Activated naive CD4-positive, alpha-beta T cell treated with anti-CD3 and anti-CD28 coated beads, Interleukin-2, amount 10 ng/mL, durations not matched to agents 7 days and 5 days (primary cell): ENCODE measurements around the gene RUFY4.
"Not testable (repeated sequence)": the region's sequence is repeated elsewhere in the genome, so short reads cannot be mapped to it uniquely, and the experiment has no call there.

Experiments
- CTCF ChIA-PET: fragments of 350-600 bp; sonication (Branson Sonifier 250); formaldehyde crosslinking; loops from one replicate; lab custom pipeline; 2021; ENCODE audit warnings: antibody characterized with exemption; lab: Charles Lee
- DNase-seq: peaks from one replicate; pipeline ENCODE4 v3.0.0-alpha.2; 2020
- H3K27ac Mint-ChIP-seq: one replicate; pipeline ENCODE4 v1.8.0; 2021; ENCODE audit warnings: mild to moderate bottlenecking, moderate library complexity, mixed read lengths
- H3K27me3 Mint-ChIP-seq: one replicate; pipeline ENCODE4 v1.8.0; 2021; ENCODE audit warnings: mild to moderate bottlenecking, mixed read lengths
- H3K36me3 Mint-ChIP-seq: one replicate; pipeline ENCODE4 v1.8.0; 2021; ENCODE audit warnings: mixed read lengths
- H3K4me1 Mint-ChIP-seq: one replicate; pipeline ENCODE4 v1.8.0; 2021; ENCODE audit warnings: mixed read lengths
- H3K4me3 Mint-ChIP-seq: one replicate; pipeline ENCODE4 v1.8.0; 2021; ENCODE audit warnings: mild to moderate bottlenecking, moderate library complexity, mixed read lengths
- H3K9me3 Mint-ChIP-seq: one replicate; pipeline ENCODE4 v1.8.0; 2021; ENCODE audit warnings: mixed read lengths

Gene RUFY4

GRCh38 chr2:218035463-218036100, 33.5 kb upstream of the RUFY4 start:
- CTCF ChIA-PET = interaction anchor here (0.5 to 4.6 kb wide), 10 partner anchors 15 to 279 kb away, joined by 3 to 25 read pairs (median 6); partner anchors contain the start of gene RUFY4
- Mint-ChIP-seq H3K4me1 (peaks cover 22% of the 10 kb centered on the region), H3K27me3 (peaks cover 37% of the 10 kb centered on the region), H3K36me3 (no peaks in the 10 kb centered on the region), H3K9me3 (no peaks in the 10 kb centered on the region), H3K27ac (no peak overlapping the region), H3K4me3 (peak overlapping the region; percentile 17)
- peak; percentile 18 for DNase-seq

GRCh38 chr2:218036371-218036770, 32.7 kb upstream of the RUFY4 start:
- DNase-seq = no peak
- Mint-ChIP-seq H3K9me3 (no peaks in the 10 kb centered on the region), H3K36me3 (no peaks in the 10 kb centered on the region), H3K27ac (no peak overlapping the region), H3K4me3 (no peak overlapping the region), H3K27me3 (peaks cover 37% of the 10 kb centered on the region), H3K4me1 (peaks cover 29% of the 10 kb centered on the region)
- CTCF ChIA-PET = interaction anchor here (1.0 to 4.6 kb wide), 3 partner anchors 32 to 251 kb away, joined by 3 to 25 read pairs (median 10); partner anchors contain the start of gene RUFY4

DNA sequence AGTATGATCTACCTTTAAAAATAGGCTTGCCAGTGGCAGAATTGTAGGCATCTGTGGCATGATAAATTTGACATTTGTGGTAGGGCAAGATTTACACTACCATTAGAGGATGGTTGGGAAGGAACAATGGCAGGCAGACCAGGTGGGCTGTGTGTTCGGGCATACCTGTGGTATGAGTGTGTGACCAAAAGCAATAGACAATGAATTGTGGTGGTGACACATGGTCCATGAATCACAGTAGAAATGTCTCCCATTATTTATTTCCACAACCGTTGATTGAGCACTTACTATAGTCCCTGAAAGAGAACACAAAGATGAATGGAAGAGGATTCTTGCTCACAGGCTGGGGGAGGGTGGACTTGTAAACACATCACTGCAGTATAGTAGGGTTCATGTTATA, 29.9 kb upstream of the RUFY4 start:
- CTCF ChIA-PET = interaction anchor here (1.0 to 4.6 kb wide), 3 partner anchors 29 to 248 kb away, joined by 3 to 25 read pairs (median 3); partner anchors contain the start of gene RUFY4
- H3K4me3 Mint-ChIP-seq = no peak overlapping the region
- DNase-seq = no peak
- H3K27me3 Mint-ChIP-seq = peaks cover 27% of the 10 kb centered on the region
- H3K36me3 Mint-ChIP-seq = peaks cover 4% of the 10 kb centered on the region
- peaks cover 3% of the 10 kb centered on the region for H3K9me3 Mint-ChIP-seq
- peaks cover 33% of the 10 kb centered on the region for H3K4me1 Mint-ChIP-seq
- no peak overlapping the region for H3K27ac Mint-ChIP-seq

GRCh38 chr2:218040883-218041282, 28.2 kb upstream of the RUFY4 start:
- no peak for DNase-seq
- H3K4me1 Mint-ChIP-seq = peaks cover 26% of the 10 kb centered on the region
- no peak overlapping the region for H3K27ac Mint-ChIP-seq
- H3K9me3 Mint-ChIP-seq = peaks cover 11% of the 10 kb centered on the region
- H3K27me3 Mint-ChIP-seq = peaks cover 22% of the 10 kb centered on the region
- H3K36me3 Mint-ChIP-seq = peaks cover 8% of the 10 kb centered on the region
- CTCF ChIA-PET = interaction anchor here (1.3 kb wide), 1 partner anchor 28 kb away, joined by 5 read pairs; the partner anchor contains the start of gene RUFY4
- H3K4me3 Mint-ChIP-seq = no peak overlapping the region

DNA sequence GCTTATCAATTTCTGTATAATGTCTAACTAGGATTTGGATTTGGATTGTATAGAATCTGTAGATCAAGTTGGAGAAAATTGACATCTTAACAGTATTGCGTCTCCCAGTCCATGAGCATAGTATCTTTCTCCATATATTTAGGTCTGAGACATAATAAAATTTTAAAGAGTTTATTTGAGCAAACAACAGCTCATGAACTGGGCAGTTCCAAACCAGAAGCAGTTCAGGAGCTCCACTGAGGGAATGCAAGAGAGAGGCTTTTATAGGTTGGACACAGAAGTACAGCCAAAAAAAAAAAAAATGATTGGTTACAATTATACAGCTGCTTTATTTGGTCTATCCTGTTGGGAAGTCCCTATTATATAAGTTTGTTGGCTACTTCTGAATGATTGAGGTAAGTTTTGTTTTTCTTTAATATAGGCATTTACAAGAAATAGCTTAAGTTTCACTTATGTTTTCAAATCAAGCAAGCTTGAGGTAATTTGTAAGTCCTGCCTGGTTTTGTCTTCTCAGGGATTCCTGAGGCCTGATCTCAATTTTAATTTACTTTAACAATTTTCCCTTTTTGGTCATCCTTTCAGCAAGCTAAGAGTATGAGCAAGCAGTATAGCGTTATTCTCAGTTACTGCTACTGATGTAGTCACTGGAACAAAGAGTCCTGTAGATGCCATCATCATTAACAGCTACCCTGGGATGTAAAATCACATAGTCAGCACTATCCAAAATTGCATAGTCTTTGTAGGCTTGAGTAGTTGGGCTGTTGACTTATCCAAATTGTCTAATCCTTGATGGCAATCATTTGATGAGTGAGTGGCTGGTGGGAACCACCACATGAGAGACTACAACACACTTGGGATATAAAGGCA, 27.5 kb upstream of the RUFY4 start:
- peak overlapping the region; percentile 43 for H3K27ac Mint-ChIP-seq
- H3K4me1 Mint-ChIP-seq = peaks cover 26% of the 10 kb centered on the region
- peaks cover 11% of the 10 kb centered on the region for H3K9me3 Mint-ChIP-seq
- CTCF ChIA-PET = interaction anchor here (0.6 to 1.7 kb wide), 4 partner anchors 8 to 255 kb away, joined by 3 to 5 read pairs (median 4); partner anchors contain the start of gene RUFY4
- DNase-seq = no peak
- H3K4me3 Mint-ChIP-seq = no peak overlapping the region
- H3K36me3 Mint-ChIP-seq = peaks cover 8% of the 10 kb centered on the region
- peaks cover 22% of the 10 kb centered on the region for H3K27me3 Mint-ChIP-seq

GRCh38 chr2:218043100-218043499, 26.0 kb upstream of the RUFY4 start:
- no peak for DNase-seq
- Mint-ChIP-seq H3K36me3 (peaks cover 8% of the 10 kb centered on the region), H3K4me1 (peaks cover 26% of the 10 kb centered on the region), H3K27me3 (peaks cover 24% of the 10 kb centered on the region), H3K4me3 (no peak overlapping the region), H3K27ac (no peak overlapping the region), H3K9me3 (peaks cover 11% of the 10 kb centered on the region)
- CTCF ChIA-PET = interaction anchor here (1.1 to 1.4 kb wide), 2 partner anchors 10 to 257 kb away, joined by 3 to 4 read pairs; no protein-coding TSS in a partner anchor

DNA sequence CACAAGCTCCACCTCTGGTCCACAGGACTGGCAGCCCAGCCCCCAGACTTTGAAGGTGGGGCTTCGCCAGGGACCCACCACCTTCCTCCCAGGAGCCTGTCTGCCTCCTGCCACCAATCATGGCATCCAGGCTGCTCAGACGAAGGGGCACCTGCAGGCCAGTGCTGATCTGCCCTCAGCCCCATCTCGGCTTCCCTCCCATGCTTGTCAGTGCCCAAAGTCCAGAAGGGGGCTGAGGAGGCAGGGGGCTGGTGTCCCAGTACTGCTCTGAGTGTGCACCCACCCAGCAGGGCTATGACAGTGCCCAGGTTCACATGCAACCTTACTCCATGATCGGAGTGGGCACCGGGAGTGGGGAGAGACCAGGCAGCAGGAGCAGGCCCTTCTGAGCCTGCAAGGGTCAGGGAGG, 25.3 kb upstream of the RUFY4 start:
- Mint-ChIP-seq H3K27ac (no peak overlapping the region), H3K27me3 (peaks cover 24% of the 10 kb centered on the region), H3K4me1 (peaks cover 23% of the 10 kb centered on the region), H3K9me3 (peaks cover 11% of the 10 kb centered on the region), H3K36me3 (peaks cover 8% of the 10 kb centered on the region), H3K4me3 (no peak overlapping the region)
- DNase-seq = no peak
- CTCF ChIA-PET = interaction anchor here (0.6 kb wide), 1 partner anchor 631 kb away, joined by 3 read pairs; no protein-coding TSS in a partner anchor

- not testable (repeated sequence) for H3K4me3 Mint-ChIP-seq, H3K36me3 Mint-ChIP-seq, H3K27ac Mint-ChIP-seq, DNase-seq
- peaks cover 16% of the 10 kb centered on the region for H3K4me1 Mint-ChIP-seq
- peaks cover 11% of the 10 kb centered on the region for H3K9me3 Mint-ChIP-seq
- peaks cover 25% of the 10 kb centered on the region for H3K27me3 Mint-ChIP-seq
- CTCF ChIA-PET = interaction anchor here (0.7 kb wide), 1 partner anchor 49 kb away, joined by 3 read pairs; no protein-coding TSS in a partner anchor
These were observed 24.5 kb upstream of the RUFY4 start for GRCh38 chr2:218044599-218044998.

GRCh38 chr2:218046238-218046637, 22.8 kb upstream of the RUFY4 start:
- H3K27ac Mint-ChIP-seq = no peak overlapping the region
- H3K4me1 Mint-ChIP-seq = peaks cover 8% of the 10 kb centered on the region
- H3K27me3 Mint-ChIP-seq = peaks cover 28% of the 10 kb centered on the region
- CTCF ChIA-PET = interaction anchor here (1.1 to 1.2 kb wide), 2 partner anchors 23 to 46 kb away, joined by 3 to 6 read pairs; partner anchors contain the start of gene RUFY4
- H3K4me3 Mint-ChIP-seq = no peak overlapping the region
- H3K9me3 Mint-ChIP-seq = peaks cover 13% of the 10 kb centered on the region
- no peak for DNase-seq
- H3K36me3 Mint-ChIP-seq = peaks cover 8% of the 10 kb centered on the region

DNA sequence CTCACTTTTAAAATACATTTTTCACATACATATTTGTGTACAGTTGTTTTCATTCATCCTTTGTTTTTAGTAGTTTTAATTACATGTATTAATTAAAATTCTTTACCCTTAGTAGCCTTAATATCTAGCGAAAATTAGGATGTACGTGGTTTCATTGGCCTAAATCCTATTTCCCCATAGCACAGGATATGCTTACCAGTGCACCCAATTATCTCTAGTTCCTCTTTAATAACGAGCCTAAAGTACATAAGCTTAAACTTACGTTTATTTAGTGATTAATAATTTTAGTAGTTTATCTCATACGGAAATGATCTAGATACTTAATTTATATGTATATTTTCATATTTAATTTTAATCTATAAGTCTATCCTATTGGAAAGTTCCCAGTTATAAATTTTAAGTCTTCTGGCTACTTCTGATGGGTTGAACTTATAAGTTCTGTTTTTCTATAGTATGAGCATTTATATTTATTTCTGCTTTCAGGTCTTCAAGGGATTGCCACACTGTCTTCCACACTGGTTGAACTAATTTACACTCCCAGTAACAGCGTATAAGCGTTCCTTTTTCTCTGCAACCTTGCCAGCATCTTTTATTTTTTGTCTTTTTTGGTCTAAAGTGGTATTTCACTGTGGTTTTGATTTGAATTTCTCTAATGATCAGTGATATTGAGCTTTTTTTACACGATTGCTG, 21.4 kb upstream of the RUFY4 start:
- peaks cover 28% of the 10 kb centered on the region for H3K27me3 Mint-ChIP-seq
- H3K27ac Mint-ChIP-seq = no peak overlapping the region
- CTCF ChIA-PET = no interaction called here
- no peak for DNase-seq
- H3K9me3 Mint-ChIP-seq = peaks cover 10% of the 10 kb centered on the region
- no peaks in the 10 kb centered on the region for H3K4me1 Mint-ChIP-seq
- peaks cover 5% of the 10 kb centered on the region for H3K36me3 Mint-ChIP-seq
- H3K4me3 Mint-ChIP-seq = no peak overlapping the region

GRCh38 chr2:218051903-218052302, 17.1 kb upstream of the RUFY4 start:
- Mint-ChIP-seq H3K9me3 (peaks cover 2% of the 10 kb centered on the region), H3K36me3 (no peaks in the 10 kb centered on the region), H3K27ac (no peak overlapping the region), H3K4me3 (no peak overlapping the region), H3K27me3 (peaks cover 21% of the 10 kb centered on the region), H3K4me1 (no peaks in the 10 kb centered on the region)
- CTCF ChIA-PET = interaction anchor here (0.7 to 1.3 kb wide), 3 partner anchors 12 to 109 kb away, joined by 3 to 4 read pairs (median 3); partner anchors contain the start of gene RUFY4
- no peak for DNase-seq

DNA sequence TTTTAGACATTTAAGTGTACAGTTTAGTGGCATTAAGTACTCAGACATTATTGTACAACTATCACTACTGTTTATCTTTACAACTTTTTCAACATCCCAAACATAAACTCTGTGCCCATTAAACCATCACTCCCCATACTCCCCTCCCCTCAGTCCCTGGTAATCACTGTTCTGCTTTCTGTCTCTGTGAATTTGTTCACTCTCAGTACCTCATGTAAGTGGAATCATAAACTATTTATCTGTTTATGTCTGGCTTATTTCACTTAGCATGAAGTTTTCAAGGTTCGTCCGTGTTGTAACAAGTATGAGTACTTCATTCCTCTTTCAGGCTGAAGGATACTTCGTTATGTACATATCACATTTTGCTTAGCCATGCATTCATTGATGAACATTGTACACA, 9.8 kb upstream of the RUFY4 start:
- H3K27ac Mint-ChIP-seq = no peak overlapping the region
- CTCF ChIA-PET = interaction anchor here (2.2 kb wide), 1 partner anchor 9 kb away, joined by 6 read pairs; the partner anchor contains the start of gene RUFY4
- no peaks in the 10 kb centered on the region for H3K36me3 Mint-ChIP-seq

DNA sequence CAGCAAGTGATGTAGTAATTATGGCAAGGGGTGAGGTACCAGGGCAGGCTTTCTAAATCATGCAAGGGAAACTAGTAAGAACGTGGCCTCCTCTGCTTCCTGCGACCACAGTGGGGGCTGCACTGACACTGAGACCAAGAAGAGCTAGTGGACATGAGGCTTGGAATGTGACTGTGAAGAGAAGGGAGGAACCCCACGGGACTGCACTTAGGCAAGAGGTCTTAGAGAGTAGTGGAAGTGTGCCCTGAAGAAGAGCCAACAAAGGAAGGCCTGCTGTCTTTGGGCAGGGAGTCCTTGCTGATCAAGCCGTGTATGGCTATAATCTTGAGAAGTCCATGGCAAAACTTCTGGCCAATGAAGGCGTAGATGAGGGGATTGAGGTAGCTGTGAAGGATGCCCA, 8.9 kb upstream of the RUFY4 start:
- H3K27me3 Mint-ChIP-seq = peaks cover 23% of the 10 kb centered on the region
- no peaks in the 10 kb centered on the region for H3K36me3 Mint-ChIP-seq
- no peak for DNase-seq
- H3K9me3 Mint-ChIP-seq = no peaks in the 10 kb centered on the region
- CTCF ChIA-PET = interaction anchor here (1.2 to 2.2 kb wide), 2 partner anchors 8 to 173 kb away, joined by 3 to 6 read pairs; partner anchors contain the start of gene RUFY4
- H3K27ac Mint-ChIP-seq = no peak overlapping the region
- H3K4me1 Mint-ChIP-seq = no peaks in the 10 kb centered on the region
- H3K4me3 Mint-ChIP-seq = no peak overlapping the region

More for the DNA sequence above, 9.8 kb upstream of the RUFY4 start:
- Mint-ChIP-seq H3K4me1 (no peaks in the 10 kb centered on the region), H3K27me3 (peaks cover 23% of the 10 kb centered on the region), H3K4me3 (no peak overlapping the region), H3K9me3 (no peaks in the 10 kb centered on the region)
- DNase-seq = no peak
